Inferior parietal cortex (tissue), 1 donor: Measurements from ENCODE around the gene TXNRD1.
"Not testable (repeated sequence)": the region's sequence is repeated elsewhere in the genome, so short reads cannot be mapped to it uniquely, and the experiment has no call there.

Experiments
- DNase-seq: peaks from one replicate; pipeline ENCODE4 v3.0.0-alpha.2; 2016; ENCODE audit errors: extremely low spot score

Gene TXNRD1

GRCh38 chr12:104372061-104372720 lies 156.6 kb downstream of the TXNRD1 start:
- DNase-seq = no peak

- DNase-seq = no peak
Measured at GRCh38 chr12:104372721-104373335, 157.2 kb downstream of the TXNRD1 start.

- DNase-seq = no peak
Measured at GRCh38 chr12:104374071-104374470, 158.5 kb downstream of the TXNRD1 start.

- no peak for DNase-seq
Measured at GRCh38 chr12:104374806-104375205, 159.2 kb downstream of the TXNRD1 start.

GRCh38 chr12:104375775-104376174 lies 160.2 kb downstream of the TXNRD1 start:
- DNase-seq = no peak

GRCh38 chr12:104376650-104377513 lies 161.3 kb downstream of the TXNRD1 start:
- no peak for DNase-seq

GRCh38 chr12:104377514-104377812 lies 161.9 kb downstream of the TXNRD1 start:
- DNase-seq = no peak

GRCh38 chr12:104378427-104378826 lies 162.8 kb downstream of the TXNRD1 start:
- no peak for DNase-seq

- DNase-seq = peak; percentile 14
Measured at GRCh38 chr12:104381341-104381730, 165.8 kb downstream of the TXNRD1 start.

- DNase-seq = peak; percentile 95
Measured at GRCh38 chr12:104381731-104382480, 166.3 kb downstream of the TXNRD1 start.

- DNase-seq = no peak
Measured at GRCh38 chr12:104384141-104384880, 168.7 kb downstream of the TXNRD1 start.

GRCh38 chr12:104385510-104385909 lies 169.9 kb downstream of the TXNRD1 start:
- DNase-seq = no peak

GRCh38 chr12:104386461-104386860 lies 170.9 kb downstream of the TXNRD1 start:
- DNase-seq = no peak

GRCh38 chr12:104387190-104387589 lies 171.6 kb downstream of the TXNRD1 start:
- no peak for DNase-seq

GRCh38 chr12:104394086-104394485 lies 178.5 kb downstream of the TXNRD1 start:
- DNase-seq = not testable (repeated sequence)
